Measurements from ENCODE around the gene DAND5. TPM values are rescaled to one million over a fixed set of nuclear protein-coding genes. Genes with fewer than 3 reads are reported as not detected.

Gene DAND5
- total RNA-seq, 1 donor from 2014 or later = 0.07 TPM

DNA sequence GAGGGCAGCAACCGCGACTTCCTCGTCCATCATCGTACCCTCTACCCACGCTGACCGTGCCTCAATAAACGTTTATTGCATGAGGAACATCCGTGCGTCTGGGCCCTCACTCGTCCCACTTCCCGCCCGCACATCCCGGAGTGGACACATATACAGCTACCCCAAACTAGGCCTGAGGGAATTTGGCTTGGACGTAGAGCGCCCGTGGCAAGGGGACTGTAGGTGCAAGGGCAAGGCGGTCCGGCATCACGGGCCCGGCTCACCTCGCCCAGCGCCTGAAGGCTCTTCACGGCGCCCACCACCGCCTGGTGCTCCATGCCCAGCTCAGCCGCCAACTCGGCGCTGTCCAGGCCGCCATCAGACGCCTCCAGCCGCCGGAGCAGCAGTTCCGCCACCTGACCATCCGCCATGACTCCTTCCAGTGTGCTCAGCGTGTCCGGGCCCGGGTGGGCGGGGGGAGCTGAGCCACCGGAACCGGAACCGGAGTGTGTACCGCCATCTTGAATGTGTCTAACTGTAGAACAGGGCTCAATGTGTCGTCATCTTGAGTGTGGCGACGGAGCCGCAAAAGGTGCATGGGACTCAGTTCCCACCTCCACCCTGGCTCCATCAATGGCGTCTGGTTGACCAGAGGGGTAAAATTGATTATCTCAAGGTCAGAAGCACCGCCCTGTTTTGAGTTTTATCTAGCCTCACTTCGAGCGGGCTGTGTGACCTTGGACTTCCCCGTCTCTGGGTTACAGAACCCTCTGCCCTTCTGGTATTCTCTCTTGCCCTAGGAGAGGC is 35.9 kb upstream of the DAND5 start, which contains the start of gene FARSA:
FARSA (minus strand) TSS at position 425 of the 786 bp plus-strand sequence; CDS start at position 410, 15 bp downstream.
- peaks cover 10% of the 10 kb centered on the region for H3K27me3 Mint-ChIP-seq (ENCODE audit: insufficient read depth, low read depth)
- Histone ChIP-seq H2AFZ (replicated peaks) (peak within 1 kb of the TSS; percentile 82), H3K36me3 (no peaks in the 10 kb centered on the region), H3K79me2 (ENCODE audit: low read depth) (peaks cover 31% of the 10 kb centered on the region), H3K27ac (no peak within 1 kb of the TSS), H3K4me3 (peak within 1 kb of the TSS; percentile 64), H3K9ac (peak within 1 kb of the TSS; percentile 67), H3K4me2 (peak within 1 kb of the TSS; percentile 87), H3K9me3 (ENCODE audit: low read depth) (no peaks in the 10 kb centered on the region), H3F3A (ENCODE audit: low read depth) (peaks cover 20% of the 10 kb centered on the region), H3K27me3 (no peaks in the 10 kb centered on the region), H3K4me1 (peaks cover 14% of the 10 kb centered on the region), H4K20me1 (ENCODE audit: low read depth) (peaks cover 10% of the 10 kb centered on the region)
- H3K27ac Mint-ChIP-seq = peak within 1 kb of the TSS; percentile 72
- H3K36me3 Mint-ChIP-seq = peaks cover 7% of the 10 kb centered on the region
- TF ChIP-seq, protein P1, sequence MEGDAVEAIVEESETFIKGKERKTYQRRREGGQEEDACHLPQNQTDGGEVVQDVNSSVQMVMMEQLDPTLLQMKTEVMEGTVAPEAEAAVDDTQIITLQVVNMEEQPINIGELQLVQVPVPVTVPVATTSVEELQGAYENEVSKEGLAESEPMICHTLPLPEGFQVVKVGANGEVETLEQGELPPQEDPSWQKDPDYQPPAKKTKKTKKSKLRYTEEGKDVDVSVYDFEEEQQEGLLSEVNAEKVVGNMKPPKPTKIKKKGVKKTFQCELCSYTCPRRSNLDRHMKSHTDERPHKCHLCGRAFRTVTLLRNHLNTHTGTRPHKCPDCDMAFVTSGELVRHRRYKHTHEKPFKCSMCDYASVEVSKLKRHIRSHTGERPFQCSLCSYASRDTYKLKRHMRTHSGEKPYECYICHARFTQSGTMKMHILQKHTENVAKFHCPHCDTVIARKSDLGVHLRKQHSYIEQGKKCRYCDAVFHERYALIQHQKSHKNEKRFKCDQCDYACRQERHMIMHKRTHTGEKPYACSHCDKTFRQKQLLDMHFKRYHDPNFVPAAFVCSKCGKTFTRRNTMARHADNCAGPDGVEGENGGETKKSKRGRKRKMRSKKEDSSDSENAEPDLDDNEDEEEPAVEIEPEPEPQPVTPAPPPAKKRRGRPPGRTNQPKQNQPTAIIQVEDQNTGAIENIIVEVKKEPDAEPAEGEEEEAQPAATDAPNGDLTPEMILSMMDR (IDR thresholded peaks at IDR 0.05) = no peak
- TF ChIP-seq EZH2phosphoT487 (IDR thresholded peaks at IDR 0.05) (no peak), EZH2 (IDR thresholded peaks at IDR 0.05) (peak; percentile 16)
- DNase-seq (ENCODE audit: low spot score) = peak; percentile 94
- H3K9me3 Mint-ChIP-seq = no peaks in the 10 kb centered on the region
- peaks cover 27% of the 10 kb centered on the region for H3K4me1 Mint-ChIP-seq
- peak within 1 kb of the TSS; percentile 99 for H3K4me3 Mint-ChIP-seq

DNA sequence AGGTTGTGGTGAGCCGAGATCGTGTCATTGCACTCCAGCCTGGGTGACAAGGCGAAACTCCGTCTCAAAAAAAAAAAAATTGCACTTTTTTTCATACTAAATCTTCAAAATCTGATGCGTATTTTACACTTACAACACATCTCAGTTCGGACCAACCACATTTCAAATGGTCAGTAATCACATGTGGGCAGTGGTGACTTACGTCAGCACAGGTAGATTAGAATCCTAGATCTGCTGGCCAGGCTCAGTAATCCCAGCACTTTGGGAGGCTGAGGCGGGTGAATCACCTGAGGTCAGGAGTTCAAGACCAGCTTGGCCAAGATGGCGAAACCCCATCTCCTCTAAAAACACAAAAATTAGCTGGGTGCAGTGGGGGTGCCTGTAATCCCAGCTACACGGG is 34.3 kb upstream of the DAND5 start:
- Histone ChIP-seq H3K27me3 (no peaks in the 10 kb centered on the region), H2AFZ (replicated peaks) (no peak overlapping the region), H3F3A (ENCODE audit: low read depth) (peaks cover 31% of the 10 kb centered on the region), H3K4me1 (peaks cover 22% of the 10 kb centered on the region), H3K4me2 (no peak overlapping the region), H3K4me3 (no peak overlapping the region), H3K36me3 (peaks cover 3% of the 10 kb centered on the region), H3K9ac (no peak overlapping the region), H3K9me3 (ENCODE audit: low read depth) (no peaks in the 10 kb centered on the region), H3K79me2 (ENCODE audit: low read depth) (peaks cover 46% of the 10 kb centered on the region), H4K20me1 (ENCODE audit: low read depth) (peaks cover 26% of the 10 kb centered on the region), H3K27ac (no peak overlapping the region)
- Mint-ChIP-seq H3K36me3 (peaks cover 14% of the 10 kb centered on the region), H3K4me3 (peak overlapping the region; percentile 48), H3K27me3 (ENCODE audit: insufficient read depth, low read depth) (peaks cover 10% of the 10 kb centered on the region), H3K4me1 (peaks cover 39% of the 10 kb centered on the region), H3K9me3 (no peaks in the 10 kb centered on the region), H3K27ac (no peak overlapping the region)
- no peak for TF ChIP-seq EZH2 (IDR thresholded peaks at IDR 0.05)
- no peak for TF ChIP-seq EZH2phosphoT487 (IDR thresholded peaks at IDR 0.05)
- TF ChIP-seq, protein P1 (IDR thresholded peaks at IDR 0.05) = no peak
- no peak for DNase-seq (ENCODE audit: low spot score)

DNA sequence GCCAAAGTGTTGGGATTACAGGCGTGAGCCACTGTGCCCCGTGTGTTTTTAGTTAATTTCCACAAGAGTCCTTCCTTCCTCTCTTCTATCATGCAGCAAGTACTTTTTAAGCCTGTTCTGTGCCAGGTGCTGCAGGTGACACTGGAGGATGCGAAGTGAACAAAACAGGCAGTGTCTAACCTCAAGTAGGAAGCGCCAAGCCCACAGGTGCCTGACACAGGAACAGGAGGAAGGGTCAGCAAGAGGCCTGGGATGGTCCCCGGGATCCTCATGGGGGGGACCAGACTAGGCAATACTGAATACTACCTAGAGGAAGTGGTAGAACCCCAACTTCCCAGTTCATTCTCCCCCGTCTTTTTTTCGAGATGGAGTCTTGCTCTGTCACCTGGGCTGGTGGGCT is 32.8 kb upstream of the DAND5 start:
- Histone ChIP-seq H3K79me2 (ENCODE audit: low read depth) (peaks cover 51% of the 10 kb centered on the region), H3K9ac (no peak overlapping the region), H3K4me3 (no peak overlapping the region), H2AFZ (replicated peaks) (no peak overlapping the region), H3K4me1 (peaks cover 25% of the 10 kb centered on the region), H3K36me3 (peaks cover 10% of the 10 kb centered on the region), H3F3A (ENCODE audit: low read depth) (peaks cover 46% of the 10 kb centered on the region), H3K4me2 (no peak overlapping the region), H3K27ac (peak overlapping the region; percentile 36), H3K27me3 (no peaks in the 10 kb centered on the region), H4K20me1 (ENCODE audit: low read depth) (peaks cover 33% of the 10 kb centered on the region), H3K9me3 (ENCODE audit: low read depth) (no peaks in the 10 kb centered on the region)
- no peak for DNase-seq (ENCODE audit: low spot score)
- H3K9me3 Mint-ChIP-seq = no peaks in the 10 kb centered on the region
- peak overlapping the region; percentile 7 for H3K4me3 Mint-ChIP-seq
- peaks cover 49% of the 10 kb centered on the region for H3K4me1 Mint-ChIP-seq
- H3K36me3 Mint-ChIP-seq = peaks cover 23% of the 10 kb centered on the region
- peak overlapping the region; percentile 80 for H3K27ac Mint-ChIP-seq
- TF ChIP-seq EZH2phosphoT487 (IDR thresholded peaks at IDR 0.05) (no peak), EZH2 (IDR thresholded peaks at IDR 0.05) (no peak)
- TF ChIP-seq, protein P1 (IDR thresholded peaks at IDR 0.05) = no peak
- peaks cover 12% of the 10 kb centered on the region for H3K27me3 Mint-ChIP-seq (ENCODE audit: insufficient read depth, low read depth)
